Fibroblast of pulmonary artery (primary cell): ENCODE measurements around the gene PARD3.

ENCODE experiments used
- DNase-seq: peaks from one replicate; pipeline ENCODE4 v3.0.0-alpha.2; 2010; ENCODE audit warnings: low read depth
- H3K4me3 ChIP-seq: replicated peaks from 2 replicates; pipeline ENCODE4 v1.5.1; 2011; ENCODE audit warnings: low read depth, mild to moderate bottlenecking, control low read depth, low read length, moderate library complexity
- CTCF ChIP-seq: IDR thresholded peaks from 2 replicates; pipeline ENCODE4 v1.5.1; 2011; ENCODE audit warnings: mild to moderate bottlenecking, control low read depth, low read length, inconsistent platforms; ENCODE audit errors: missing control alignments

The PARD3 gene

GRCh38 chr10:34825414-34825813, 10.3 kb upstream of the PARD3 start:
- DNase-seq: no peak
- no peak for TF ChIP-seq CTCF
- no peak overlapping the region for H3K4me3 ChIP-seq

GRCh38 chr10:34824870-34825269, 9.8 kb upstream of the PARD3 start:
- DNase-seq: no peak
- TF ChIP-seq CTCF: peak; percentile 17
- H3K4me3 ChIP-seq: no peak overlapping the region

GRCh38 chr10:34821587-34822585, 6.8 kb upstream of the PARD3 start:
- H3K4me3 ChIP-seq: no peak overlapping the region
- no peak for DNase-seq
- no peak for TF ChIP-seq CTCF

GRCh38 chr10:34817586-34817985, 2.5 kb upstream of the PARD3 start:
- no peak for DNase-seq
- TF ChIP-seq CTCF: no peak
- H3K4me3 ChIP-seq: no peak overlapping the region

GRCh38 chr10:34817054-34817453, 2.0 kb upstream of the PARD3 start:
- no peak for TF ChIP-seq CTCF
- no peak overlapping the region for H3K4me3 ChIP-seq
- no peak for DNase-seq

GRCh38 chr10:34816501-34817002, 1.5 kb upstream of the PARD3 start:
- TF ChIP-seq CTCF: no peak
- peak overlapping the region; percentile 74 for H3K4me3 ChIP-seq
- DNase-seq: peak; percentile 44

- no peak for TF ChIP-seq CTCF
- peak overlapping the region; percentile 74 for H3K4me3 ChIP-seq
- DNase-seq: no peak
Measured at GRCh38 chr10:34816085-34816496, 995 bp upstream of the PARD3 start.
